Inflammatory macrophage (primary cell): Measurements from ENCODE around the gene TENT5C.

Source experiments
- DNase-seq, 2 donors: peaks; one replicate each; pipeline ENCODE4 v3.0.0-alpha.2; 2020 to 2022

Gene TENT5C

GRCh38 chr1:117594261-117594990 lies 11.4 kb upstream of the TENT5C start:
- DNase-seq, result no peak

GRCh38 chr1:117596023-117596720 lies 9.7 kb upstream of the TENT5C start:
- DNase-seq, result no peak

GRCh38 chr1:117598489-117598888 lies 7.4 kb upstream of the TENT5C start:
- no peak for DNase-seq

- DNase-seq, result no peak
Observed at GRCh38 chr1:117599286-117600221, 6.3 kb upstream of the TENT5C start.

- DNase-seq, result no peak
Observed at GRCh38 chr1:117600325-117600943, 5.4 kb upstream of the TENT5C start.

GRCh38 chr1:117600966-117601365 lies 4.9 kb upstream of the TENT5C start:
- DNase-seq, result no peak

GRCh38 chr1:117602862-117603261 lies 3.0 kb upstream of the TENT5C start:
- DNase-seq, result no peak

- DNase-seq, result no peak
Observed at GRCh38 chr1:117605164-117605773, 579 bp upstream of the TENT5C start.

- DNase-seq, result peak in 1 of 2 donors; percentile 12
Observed at GRCh38 chr1:117606649-117607430, 992 bp downstream of the TENT5C start.

- no peak for DNase-seq
Observed at GRCh38 chr1:117607471-117607870, 1.6 kb downstream of the TENT5C start.

GRCh38 chr1:117608115-117608615 lies 2.3 kb downstream of the TENT5C start:
- DNase-seq, result no peak

GRCh38 chr1:117608758-117609157 lies 2.9 kb downstream of the TENT5C start:
- DNase-seq, result no peak

GRCh38 chr1:117609471-117609911 lies 3.6 kb downstream of the TENT5C start:
- DNase-seq, result no peak

GRCh38 chr1:117610036-117610435 lies 4.2 kb downstream of the TENT5C start:
- no peak for DNase-seq

GRCh38 chr1:117611121-117611601 lies 5.3 kb downstream of the TENT5C start:
- no peak for DNase-seq

GRCh38 chr1:117611894-117612483 lies 6.1 kb downstream of the TENT5C start:
- DNase-seq, result no peak

- DNase-seq, result no peak
Observed at GRCh38 chr1:117612517-117613248, 6.8 kb downstream of the TENT5C start.

GRCh38 chr1:117613249-117613968 lies 7.6 kb downstream of the TENT5C start:
- DNase-seq, result no peak
